Fibroblast of upper back skin (primary cell): ENCODE measurements around the gene BTBD2.

ENCODE experiments used
- DNase-seq: peaks from one replicate; pipeline ENCODE4 v3.0.0-alpha.2; 2013

BTBD2 gene

DNA sequence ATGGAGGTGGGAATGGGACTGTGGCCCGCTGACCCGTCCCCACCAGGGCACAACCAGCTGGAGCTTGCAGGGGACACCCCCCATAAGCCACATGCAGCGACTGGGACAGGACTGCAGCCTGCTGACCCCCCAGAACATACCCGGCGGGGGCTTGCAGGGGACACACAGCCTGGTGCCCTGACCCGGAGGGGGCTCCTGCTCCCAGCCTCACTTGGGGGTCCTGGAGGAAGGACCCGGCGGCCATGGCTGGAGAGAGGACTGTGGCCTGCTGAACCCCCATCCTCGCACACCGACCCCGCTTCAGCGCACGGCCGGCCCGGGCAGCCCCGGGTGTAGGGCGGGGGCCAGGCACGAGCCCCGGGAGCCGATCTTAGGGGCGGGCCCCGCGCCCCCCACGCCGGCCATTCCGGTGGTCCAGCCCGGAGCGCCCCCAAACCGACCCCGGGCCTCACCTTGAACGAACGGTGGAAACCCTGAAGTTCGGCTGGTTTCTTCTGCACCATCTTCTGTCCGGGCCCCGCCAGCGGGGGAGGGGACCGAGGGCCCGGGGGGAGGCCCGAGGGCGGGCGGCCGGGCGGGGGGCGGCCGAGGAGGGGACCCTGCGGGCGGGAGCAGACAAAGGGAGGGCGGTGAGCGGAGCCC is 35.0 kb upstream of the BTBD2 start:
- DNase-seq, result no peak

DNA sequence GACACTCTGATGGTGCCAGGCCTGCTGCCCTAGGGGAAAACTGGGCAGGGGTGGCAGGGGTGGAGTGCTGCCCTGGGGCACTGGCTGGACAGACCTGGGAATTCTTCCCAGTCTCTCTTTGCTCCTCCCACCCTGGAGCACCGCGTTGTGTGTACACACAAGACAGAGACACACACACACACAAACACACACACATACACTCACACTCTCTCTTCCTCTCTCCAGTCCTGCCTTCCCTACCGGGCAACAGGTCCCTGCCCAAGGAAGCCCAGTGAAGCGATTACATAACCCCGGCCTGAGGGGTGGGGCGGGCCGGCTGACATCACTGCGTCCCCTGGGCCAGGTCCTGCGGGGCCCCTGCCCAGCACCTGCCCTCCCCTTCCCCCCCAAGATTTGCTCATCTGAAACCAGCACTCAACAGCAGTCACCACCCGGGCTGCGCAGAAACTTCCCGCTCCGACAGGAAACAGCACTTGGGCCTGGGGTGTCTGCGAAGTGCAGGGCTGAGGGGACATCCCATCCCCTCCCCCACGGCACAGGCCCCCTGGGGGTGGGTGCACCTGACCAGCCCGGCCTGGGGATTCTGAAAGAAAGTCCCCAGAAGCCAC is 34.3 kb upstream of the BTBD2 start:
- DNase-seq, result peak; percentile 39

GRCh38 chr19:2048959-2049740 is 33.6 kb upstream of the BTBD2 start:
- no peak for DNase-seq

DNA sequence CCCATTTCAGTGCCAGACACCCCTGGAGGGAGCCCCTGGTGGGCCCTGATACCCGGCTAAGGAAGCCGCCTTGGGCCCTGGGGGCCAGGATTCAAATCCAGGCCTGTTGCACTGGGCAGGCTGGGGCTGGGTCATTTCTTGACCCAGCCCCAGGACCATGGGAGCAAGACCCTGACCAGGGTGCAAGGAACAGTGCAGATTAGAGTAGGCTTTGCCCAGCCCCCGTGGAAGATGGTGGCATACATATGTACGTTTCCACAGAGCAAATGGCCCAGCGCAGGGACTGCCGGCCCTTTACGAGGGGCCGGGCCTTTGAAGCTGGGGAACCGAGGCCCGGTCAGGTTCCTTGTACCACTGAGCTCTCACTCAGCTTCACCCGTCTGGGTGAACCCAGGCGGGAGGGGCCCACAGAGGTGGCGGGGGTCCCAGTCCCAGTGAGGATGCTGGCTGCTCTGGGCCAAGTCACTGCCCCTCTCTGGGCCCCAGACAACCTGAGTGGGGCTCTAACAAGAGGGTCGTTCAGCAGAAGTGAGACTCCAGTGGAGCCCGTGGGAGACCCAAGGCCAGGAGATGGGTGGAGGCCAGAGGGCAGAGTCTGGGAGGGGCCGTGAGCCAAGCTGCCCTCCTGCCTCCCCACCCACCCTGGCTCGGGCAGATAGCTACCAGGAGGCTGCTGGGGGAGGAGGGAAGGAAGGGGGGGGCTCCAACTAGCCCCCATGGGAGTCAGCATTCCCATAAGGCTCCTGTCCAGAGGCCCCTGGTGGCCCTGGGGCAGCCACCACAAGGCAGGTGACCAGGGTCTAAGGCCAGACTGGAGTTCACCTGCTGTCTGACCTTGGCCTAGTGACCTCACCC is 32.8 kb upstream of the BTBD2 start:
- DNase-seq, result no peak

DNA sequence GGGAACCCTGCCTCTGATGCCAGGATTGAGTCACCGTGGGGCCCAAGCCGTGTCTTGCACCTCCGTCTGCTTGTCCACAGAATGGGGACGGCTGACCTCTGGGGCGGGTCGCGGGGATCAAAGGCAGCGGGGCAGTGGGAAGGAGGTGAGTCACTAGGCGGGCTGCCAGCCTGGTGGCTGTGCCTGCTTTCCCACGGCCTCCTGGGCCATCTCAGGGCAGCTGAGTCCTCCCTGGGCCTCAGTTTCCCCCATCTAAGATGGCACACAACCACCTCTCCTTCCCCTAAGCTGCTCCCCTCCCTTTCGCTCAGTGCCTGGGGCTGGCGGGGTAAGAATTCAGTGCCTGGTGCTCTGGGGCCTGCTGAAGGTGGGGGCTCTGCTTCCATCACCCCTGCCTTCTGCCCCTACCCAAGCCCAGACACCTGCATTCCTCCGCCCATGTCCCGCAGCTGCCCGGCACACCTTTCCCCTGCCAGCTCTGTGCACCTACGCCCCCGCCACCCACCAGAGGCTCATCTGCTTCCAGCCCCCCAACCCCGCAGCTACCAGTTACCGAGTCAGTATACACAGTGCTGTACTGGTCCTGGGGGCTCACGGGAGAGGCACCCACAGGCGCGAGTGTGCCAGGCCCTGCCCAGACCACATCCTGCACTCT is 32.1 kb upstream of the BTBD2 start:
- DNase-seq, result no peak

- DNase-seq, result no peak
These were observed 31.5 kb upstream of the BTBD2 start for GRCh38 chr19:2047076-2047448.

- no peak for DNase-seq
These were observed 30.8 kb upstream of the BTBD2 start for GRCh38 chr19:2046046-2046907.

- DNase-seq, result no peak
These were observed 30.1 kb upstream of the BTBD2 start for GRCh38 chr19:2045501-2046045.

DNA sequence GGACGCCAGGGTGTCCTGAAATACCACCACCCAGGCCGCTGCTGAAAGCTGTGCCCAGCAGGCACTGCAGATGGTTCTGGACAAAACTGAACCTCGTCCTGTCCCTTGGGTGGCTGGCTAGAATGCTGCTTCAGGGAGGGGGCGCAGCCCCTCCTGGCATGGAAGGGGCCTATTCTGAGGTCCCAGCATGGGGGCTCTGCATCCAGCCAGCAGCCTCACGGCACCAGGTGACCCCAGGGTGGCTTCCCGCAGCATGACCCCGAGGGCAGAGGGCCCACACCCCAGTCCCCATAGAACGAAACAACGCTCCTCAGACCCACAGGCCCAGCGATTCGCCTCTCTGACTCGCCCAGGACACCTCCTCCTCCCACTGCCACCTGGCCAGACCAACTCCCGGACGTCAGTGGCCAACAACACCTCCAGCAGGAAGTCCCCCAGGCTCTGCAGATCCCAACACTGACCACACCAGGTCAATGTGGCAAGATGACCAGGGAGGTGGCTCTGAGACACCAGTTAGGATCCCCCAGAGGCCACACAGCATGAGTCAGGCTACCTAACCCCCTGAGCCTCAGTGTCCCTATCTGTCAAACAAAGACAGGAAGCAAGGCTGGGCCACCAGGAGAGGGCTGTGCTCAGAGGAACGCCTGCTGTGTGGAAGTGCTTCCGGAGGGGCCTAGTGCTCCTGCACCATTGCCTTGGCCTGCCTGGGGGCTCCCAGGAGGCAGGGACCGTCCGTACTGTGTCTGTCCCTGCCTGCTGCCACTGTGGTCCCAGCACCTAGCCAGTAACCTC is 29.4 kb upstream of the BTBD2 start:
- DNase-seq, result no peak

- no peak for DNase-seq
These were observed 28.6 kb upstream of the BTBD2 start for GRCh38 chr19:2043961-2044708.

DNA sequence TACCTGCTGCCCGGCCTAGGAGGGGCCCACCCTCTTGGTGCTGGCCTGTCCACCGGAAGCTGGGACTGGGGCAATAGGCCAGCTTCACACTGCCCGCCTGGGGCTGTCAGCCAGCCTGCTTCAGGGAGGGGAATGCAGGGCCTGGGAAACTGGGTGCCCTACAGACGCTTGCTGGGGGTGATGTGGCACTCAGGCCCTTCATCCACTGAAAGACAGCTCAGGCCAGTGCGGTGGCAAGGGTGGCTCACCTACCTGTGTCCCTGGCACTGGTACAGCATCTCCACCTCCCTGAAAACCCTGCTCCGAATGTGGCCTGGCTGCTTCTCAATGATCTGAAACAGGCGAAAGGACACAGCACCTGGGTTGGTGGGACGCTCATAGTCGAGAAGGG is 27.7 kb upstream of the BTBD2 start:
- no peak for DNase-seq

- DNase-seq, result no peak
These were observed 27.2 kb upstream of the BTBD2 start for GRCh38 chr19:2042485-2043250.

DNA sequence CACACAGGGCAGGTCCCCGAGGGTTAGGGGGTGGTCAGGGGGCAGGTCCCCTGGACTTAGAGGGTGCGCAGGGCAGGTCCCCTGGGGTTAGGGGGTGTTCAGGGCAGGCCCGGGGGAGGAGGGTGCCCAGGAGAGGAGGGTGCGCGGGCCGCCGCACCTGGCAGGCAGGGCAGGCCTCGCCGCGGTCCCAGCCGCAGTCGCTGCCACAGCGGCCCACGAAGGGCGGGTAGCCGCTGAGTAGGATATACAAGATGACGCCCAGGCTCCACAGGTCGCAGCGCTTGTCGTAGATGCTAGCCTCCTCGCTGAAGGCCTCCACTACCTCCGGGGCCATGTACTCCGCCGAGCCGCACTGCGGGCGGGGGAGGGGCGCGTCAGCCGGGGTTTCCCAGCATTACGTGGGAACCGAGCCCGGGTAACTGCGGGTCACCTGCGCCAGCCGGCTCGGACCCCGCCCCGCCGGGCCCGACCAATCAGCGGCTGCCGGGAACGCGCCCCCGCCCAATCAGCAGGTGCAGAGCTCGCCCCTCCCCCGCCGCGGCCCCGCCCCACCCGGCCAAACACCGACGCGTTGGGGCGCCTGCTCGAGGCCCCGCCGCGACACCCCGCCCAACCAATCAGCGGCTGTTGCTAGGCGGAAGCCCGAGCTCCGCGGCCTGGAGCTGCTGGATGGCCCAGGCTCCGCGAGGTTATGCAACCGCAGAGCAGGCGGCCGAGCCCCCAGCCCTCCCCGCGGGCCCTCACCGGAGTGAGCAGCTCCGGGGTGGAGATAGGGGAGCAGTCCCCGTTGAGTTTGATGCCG is 26.4 kb upstream of the BTBD2 start:
- DNase-seq, result peak; percentile 84

DNA sequence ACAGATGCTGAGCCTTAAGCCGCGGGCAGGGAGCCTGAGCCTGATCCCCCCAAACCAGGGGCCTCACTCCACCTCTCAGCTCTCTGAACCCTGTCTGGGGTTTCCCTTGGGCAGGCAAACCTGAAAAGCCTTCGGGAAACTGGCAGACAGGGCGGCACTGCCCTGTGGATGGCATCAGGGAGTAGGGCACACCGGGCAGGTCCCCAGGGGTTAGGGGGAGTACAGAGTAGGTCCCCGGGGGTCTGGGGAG is 25.8 kb upstream of the BTBD2 start:
- DNase-seq, result no peak

DNA sequence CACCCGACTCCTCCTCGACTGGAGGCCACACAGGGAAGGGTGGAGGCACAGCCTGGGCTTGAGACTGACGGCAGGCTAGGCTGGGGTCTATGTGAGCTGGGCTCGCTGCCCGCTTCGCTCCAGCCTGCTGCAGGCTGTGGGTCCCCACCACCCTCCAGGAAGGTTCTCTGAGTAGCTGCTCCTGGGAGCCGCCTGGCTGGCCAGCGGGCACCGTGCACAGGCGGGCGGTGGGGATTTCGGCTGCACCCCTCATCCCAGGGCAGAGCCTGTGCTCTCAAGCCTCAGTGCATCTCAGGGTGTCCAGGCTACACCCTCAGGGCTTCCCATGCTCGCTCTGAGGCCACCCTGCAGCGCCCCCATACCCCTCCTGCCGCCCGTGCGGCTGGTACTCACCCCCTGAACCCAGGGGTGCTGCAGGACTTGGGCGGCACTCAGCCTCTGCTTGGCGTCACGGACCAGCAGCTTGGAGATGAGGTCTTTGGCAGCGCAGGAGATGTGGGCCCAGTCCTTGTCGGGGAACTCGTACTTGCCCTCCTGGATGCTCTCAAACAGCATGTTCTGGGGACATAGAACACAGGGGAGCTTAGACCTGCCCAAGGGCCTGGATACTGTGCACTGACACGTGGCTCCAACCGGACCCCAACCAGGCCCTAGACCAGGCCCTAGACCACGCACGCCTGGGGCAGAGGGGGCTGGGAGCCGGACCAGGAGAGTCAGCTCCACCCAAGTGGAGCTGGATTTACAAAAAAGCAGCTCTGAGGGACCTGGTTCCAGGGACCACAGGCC is 25.3 kb upstream of the BTBD2 start:
- DNase-seq, result no peak

DNA sequence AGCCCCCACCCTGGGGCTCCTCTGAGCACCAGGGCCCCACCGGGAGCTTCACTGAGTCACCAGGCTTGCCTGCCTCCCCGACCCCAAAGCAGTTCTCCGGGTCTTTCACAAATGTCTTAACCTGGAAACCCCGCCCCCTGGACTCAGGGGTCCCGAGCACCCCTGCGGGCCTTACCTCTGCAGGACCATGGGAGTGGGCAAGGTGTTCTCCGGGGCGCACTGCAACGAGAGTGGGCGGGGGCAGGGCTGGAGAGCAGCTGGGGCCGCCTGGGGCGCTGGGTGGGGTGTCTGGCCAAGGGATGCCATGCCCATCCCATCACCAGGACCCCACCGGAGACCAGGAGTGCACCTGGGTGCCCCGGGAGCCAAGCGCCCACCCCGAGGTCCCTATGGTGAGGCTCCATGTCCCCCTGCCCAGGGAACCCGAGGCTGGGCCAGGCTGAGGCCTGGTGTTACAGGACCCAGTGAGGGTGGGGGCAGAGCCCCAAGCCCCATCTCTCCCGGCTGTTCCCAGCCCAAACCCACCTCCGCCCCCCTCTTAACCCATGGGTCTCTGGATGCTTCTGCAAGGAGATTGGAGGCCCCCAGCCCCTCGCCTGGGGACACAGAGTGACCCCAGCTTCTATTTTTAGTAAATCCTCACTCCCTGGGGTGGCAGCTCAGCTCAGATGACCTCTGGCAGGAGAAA is 24.6 kb upstream of the BTBD2 start:
- DNase-seq, result no peak
